ENCODE data around the gene TAOK1.

The TAOK1 gene

GRCh38 chr17:29352146-29352545, 38.0 kb upstream of the TAOK1 start:
- H3K27me3 ChIP-seq (ENCODE audit: insufficient read depth, poor library complexity, severe bottlenecking): no peaks in the 10 kb centered on the region
- no peak for DNase-seq (ENCODE audit: low read depth in 1 of 2, low spot score in 1 of 2)
- no peak overlapping the region for H3K27ac ChIP-seq (replicated peaks)
- TF ChIP-seq POLR2AphosphoS5 (IDR thresholded peaks at IDR 0.05; ENCODE audit: low read depth) (no peak), CTCF (IDR thresholded peaks at IDR 0.05; ENCODE audit: insufficient read depth, low read length) (no peak), SPI1 (IDR thresholded peaks at IDR 0.05; ENCODE audit: borderline replicate concordance, low read depth) (no peak), GABPA (IDR thresholded peaks at IDR 0.05; ENCODE audit: low read depth) (no peak)
- no peak overlapping the region for H3K4me3 ChIP-seq (replicated peaks; ENCODE audit: insufficient read depth, low read length)

DNA sequence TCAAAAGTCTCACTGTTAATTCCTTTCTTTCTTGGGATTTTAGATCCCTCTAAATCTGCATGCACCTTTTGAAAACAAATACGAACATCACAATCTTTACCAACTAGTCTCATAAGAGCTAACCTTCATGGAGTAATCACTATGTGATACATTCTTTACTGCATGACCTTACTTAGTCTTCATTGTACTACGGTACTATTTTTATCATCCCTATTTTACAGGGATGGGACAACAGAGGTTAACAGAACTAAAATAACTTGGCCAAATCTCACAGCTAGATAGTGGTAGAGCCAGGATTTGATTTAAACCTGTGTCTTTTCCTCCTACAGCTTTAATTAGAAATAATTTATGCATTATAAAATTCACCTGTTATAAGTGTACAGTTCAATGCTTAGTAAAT, 32.9 kb upstream of the TAOK1 start:
- Histone ChIP-seq H3K4me3 (replicated peaks; ENCODE audit: insufficient read depth, low read length) (no peak overlapping the region), H3K27me3 (ENCODE audit: insufficient read depth, poor library complexity, severe bottlenecking) (no peaks in the 10 kb centered on the region), H3K27ac (replicated peaks) (no peak overlapping the region)
- no peak for DNase-seq (ENCODE audit: low read depth in 1 of 2, low spot score in 1 of 2)
- TF ChIP-seq CTCF (IDR thresholded peaks at IDR 0.05; ENCODE audit: insufficient read depth, low read length): no peak
- TF ChIP-seq SPI1 (IDR thresholded peaks at IDR 0.05; ENCODE audit: borderline replicate concordance, low read depth): no peak
- TF ChIP-seq, protein P1, sequence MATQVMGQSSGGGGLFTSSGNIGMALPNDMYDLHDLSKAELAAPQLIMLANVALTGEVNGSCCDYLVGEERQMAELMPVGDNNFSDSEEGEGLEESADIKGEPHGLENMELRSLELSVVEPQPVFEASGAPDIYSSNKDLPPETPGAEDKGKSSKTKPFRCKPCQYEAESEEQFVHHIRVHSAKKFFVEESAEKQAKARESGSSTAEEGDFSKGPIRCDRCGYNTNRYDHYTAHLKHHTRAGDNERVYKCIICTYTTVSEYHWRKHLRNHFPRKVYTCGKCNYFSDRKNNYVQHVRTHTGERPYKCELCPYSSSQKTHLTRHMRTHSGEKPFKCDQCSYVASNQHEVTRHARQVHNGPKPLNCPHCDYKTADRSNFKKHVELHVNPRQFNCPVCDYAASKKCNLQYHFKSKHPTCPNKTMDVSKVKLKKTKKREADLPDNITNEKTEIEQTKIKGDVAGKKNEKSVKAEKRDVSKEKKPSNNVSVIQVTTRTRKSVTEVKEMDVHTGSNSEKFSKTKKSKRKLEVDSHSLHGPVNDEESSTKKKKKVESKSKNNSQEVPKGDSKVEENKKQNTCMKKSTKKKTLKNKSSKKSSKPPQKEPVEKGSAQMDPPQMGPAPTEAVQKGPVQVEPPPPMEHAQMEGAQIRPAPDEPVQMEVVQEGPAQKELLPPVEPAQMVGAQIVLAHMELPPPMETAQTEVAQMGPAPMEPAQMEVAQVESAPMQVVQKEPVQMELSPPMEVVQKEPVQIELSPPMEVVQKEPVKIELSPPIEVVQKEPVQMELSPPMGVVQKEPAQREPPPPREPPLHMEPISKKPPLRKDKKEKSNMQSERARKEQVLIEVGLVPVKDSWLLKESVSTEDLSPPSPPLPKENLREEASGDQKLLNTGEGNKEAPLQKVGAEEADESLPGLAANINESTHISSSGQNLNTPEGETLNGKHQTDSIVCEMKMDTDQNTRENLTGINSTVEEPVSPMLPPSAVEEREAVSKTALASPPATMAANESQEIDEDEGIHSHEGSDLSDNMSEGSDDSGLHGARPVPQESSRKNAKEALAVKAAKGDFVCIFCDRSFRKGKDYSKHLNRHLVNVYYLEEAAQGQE (IDR thresholded peaks at IDR 0.05; ENCODE audit: insufficient replicate concordance, low read depth): no peak
- TF ChIP-seq GABPA (IDR thresholded peaks at IDR 0.05; ENCODE audit: low read depth): no peak

DNA sequence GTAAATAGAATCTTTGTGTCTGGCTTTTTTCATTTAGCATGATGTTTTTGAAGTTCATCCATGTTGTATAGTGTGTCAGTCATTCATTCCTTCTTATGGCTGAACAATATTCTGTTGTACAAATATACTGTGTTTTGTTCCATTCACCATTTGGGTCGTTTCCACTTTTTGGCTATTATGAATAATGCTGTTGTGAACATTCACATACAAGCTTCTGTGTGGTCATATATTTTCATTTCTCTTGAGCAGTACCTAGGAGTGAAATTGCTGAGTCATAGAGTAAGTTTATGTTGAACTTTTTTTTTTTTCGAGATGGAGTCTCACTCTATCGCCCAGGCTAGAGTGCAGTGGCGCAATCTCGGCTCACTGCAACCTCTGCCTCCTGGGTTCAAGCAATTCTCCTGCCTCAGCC, 32.3 kb upstream of the TAOK1 start:
- Histone ChIP-seq H3K4me3 (replicated peaks; ENCODE audit: insufficient read depth, low read length) (no peak overlapping the region), H3K27me3 (ENCODE audit: insufficient read depth, poor library complexity, severe bottlenecking) (no peaks in the 10 kb centered on the region), H3K27ac (replicated peaks) (no peak overlapping the region)
- DNase-seq (ENCODE audit: low read depth in 1 of 2, low spot score in 1 of 2): no peak
- TF ChIP-seq GABPA (IDR thresholded peaks at IDR 0.05; ENCODE audit: low read depth): no peak
- no peak for TF ChIP-seq CTCF (IDR thresholded peaks at IDR 0.05; ENCODE audit: insufficient read depth, low read length)
- no peak for TF ChIP-seq POLR2AphosphoS5 (IDR thresholded peaks at IDR 0.05; ENCODE audit: low read depth)
- TF ChIP-seq, protein P1 (IDR thresholded peaks at IDR 0.05; ENCODE audit: insufficient replicate concordance, low read depth): no peak
- no peak for TF ChIP-seq SPI1 (IDR thresholded peaks at IDR 0.05; ENCODE audit: borderline replicate concordance, low read depth)

- H3K4me3 ChIP-seq (replicated peaks; ENCODE audit: insufficient read depth, low read length): no peak overlapping the region
- H3K27ac ChIP-seq (replicated peaks): no peak overlapping the region
- TF ChIP-seq POLR2AphosphoS5 (IDR thresholded peaks at IDR 0.05; ENCODE audit: low read depth) (no peak), GABPA (IDR thresholded peaks at IDR 0.05; ENCODE audit: low read depth) (no peak), CTCF (IDR thresholded peaks at IDR 0.05; ENCODE audit: insufficient read depth, low read length) (no peak), SPI1 (IDR thresholded peaks at IDR 0.05; ENCODE audit: borderline replicate concordance, low read depth) (no peak)
- TF ChIP-seq, protein P1 (IDR thresholded peaks at IDR 0.05; ENCODE audit: insufficient replicate concordance, low read depth): no peak
- H3K27me3 ChIP-seq (ENCODE audit: insufficient read depth, poor library complexity, severe bottlenecking): no peaks in the 10 kb centered on the region
- no peak for DNase-seq (ENCODE audit: low read depth in 1 of 2, low spot score in 1 of 2)
Measured at GRCh38 chr17:29358416-29358815, 31.7 kb upstream of the TAOK1 start.

Measured in HL-60 (cell line).